GM18907 (cell line): ENCODE results near the gene DECR2.
A peak's percentile ranks its signal among the peaks of the same experiment; 100 is the strongest.
"Not testable (repeated sequence)": the region's sequence is repeated elsewhere in the genome, so short reads cannot be mapped to it uniquely, and the experiment has no call there.

ENCODE experiments used
- ATAC-seq: cut with Tn5 transposase; IDR thresholded peaks from one replicate; pipeline ENCODE4 v1.9.1; 2021; ENCODE audit warnings: mild to moderate bottlenecking, moderate library complexity; ENCODE audit not compliant: unreplicated experiment

The DECR2 gene

GRCh38 chr16:378113-378820, 23.4 kb upstream of the DECR2 start:
- ATAC-seq = not testable (repeated sequence)

GRCh38 chr16:378821-379182, 22.9 kb upstream of the DECR2 start:
- no peak for ATAC-seq

DNA sequence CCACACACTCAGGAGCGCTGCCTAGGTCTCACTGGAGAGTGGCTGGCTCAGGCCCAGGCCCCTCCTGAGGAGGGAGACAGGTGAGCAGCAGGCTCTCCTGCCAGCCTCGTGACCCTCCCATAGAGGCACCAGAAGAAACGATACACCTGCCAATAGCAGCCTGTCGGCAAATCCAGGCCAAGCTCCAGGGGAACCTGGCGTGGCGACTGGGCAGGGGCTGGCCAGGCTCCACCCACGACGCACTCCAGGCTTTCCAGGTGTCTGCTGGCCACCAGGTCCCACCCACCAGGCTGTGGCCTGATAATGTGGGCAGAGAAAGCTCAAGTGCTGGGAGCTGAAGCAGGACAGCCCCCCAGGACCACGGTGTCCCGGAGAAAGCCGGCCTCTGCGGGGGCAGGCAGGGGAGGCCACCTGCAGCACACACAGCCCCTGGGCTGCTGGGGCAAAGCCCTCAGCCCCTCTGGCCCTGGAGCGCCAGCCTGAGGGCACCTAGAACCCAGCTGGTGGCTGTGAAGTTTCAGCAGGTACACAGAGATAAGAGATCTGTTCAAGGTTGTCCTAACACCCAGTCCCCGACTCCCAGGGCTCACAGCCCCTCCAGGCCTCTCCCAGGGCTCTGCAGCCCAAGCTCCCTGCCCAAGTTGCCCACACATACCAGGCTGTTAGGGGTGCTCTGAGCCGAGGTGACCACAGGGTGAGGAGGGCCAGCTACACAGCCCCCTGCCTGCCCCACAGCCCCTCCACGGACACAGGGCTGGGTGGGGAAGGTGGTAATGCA, 22.3 kb upstream of the DECR2 start:
- ATAC-seq = no peak

DNA sequence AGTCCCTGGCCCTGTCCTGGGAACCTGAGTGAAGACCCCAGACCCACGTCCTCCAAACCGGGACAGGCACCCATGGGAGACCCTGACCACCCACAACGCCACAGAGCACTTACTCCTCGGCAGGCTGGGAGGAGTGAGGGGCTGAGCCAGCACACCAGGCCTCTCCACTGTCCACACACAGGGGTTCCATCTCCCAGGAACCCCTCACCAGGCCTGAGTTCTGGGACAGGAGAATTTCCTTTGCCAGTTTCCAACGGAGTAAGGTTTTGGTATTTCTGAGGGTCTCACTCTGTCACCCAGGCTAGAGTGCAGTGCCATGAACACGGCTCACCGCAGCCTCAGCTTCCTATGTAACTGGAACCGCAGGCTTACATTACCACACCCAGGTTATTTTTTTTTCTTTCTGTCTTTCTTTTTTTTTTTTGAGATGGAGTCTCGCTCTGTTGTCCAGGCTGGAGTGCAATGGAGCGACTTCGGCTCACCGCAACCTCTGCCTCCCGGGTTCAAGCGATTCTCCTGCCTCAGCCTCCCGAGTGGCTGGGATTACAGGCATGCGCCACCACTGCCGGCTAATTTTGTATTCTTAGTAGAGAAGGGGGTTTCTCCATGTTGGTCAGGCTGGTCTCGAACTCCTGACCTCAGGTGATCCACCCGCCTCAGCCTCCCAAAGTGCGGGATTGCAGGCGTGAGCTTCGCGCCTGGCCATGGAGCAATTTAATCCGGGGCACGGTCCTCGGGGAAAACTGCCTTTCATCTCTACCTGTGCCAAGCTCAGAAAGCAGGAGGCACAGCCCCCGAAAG, 21.5 kb upstream of the DECR2 start:
- ATAC-seq = no peak

DNA sequence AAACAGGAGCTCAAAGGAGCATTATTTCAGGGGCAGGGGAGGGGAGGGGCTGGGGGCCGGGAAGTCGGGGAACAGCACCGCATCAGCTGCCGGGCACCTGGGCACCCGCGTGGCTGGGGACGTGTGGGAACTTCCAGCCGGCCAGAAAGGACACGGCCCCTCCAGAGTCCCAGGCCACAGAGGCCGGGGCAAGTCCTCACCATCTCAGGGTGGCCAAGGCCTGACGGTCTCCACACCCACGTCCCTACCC, 21.0 kb upstream of the DECR2 start:
- no peak for ATAC-seq

DNA sequence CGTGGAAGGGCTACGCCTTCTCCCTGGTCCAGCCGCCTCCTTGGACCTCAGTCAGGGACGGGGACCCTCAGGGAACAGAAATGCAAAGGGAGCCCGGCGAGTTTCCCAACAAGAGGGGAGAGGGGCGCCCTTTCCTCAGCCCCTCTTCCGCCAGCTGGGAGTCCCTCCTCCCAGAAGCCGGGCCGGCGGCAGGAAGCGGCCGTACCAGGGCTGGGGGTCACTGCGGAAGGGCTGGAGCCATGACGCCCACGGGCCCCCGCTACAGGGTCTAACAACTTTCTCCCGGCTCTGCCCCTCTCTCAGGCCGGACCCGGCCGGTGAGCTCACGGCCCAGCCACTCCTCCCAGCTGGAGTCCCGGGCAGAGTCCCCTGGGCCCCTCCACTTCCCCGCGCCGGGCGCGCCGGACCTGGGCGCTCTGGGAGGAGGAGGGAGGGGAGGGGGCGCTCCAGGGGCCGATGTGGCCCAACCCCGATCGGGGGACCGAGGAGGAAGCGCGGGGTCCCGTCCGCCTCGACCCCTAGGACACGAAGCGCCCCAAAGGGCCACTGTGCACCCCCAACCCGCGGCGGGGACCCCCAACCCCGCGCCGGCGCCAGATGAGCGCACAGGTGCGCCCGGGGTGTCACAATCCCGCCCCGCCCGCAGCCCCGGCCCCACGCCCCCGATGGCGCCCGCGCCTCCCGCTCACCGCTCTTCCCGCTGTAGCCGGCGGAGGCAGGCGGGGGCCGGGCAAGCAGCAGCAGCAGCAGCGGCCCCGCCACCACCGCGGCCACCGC, 20.5 kb upstream of the DECR2 start:
- ATAC-seq = peak; percentile 15

- ATAC-seq = peak; percentile 47
These were observed 19.6 kb upstream of the DECR2 start, which contains the start of gene PGAP6 for GRCh38 chr16:381789-382717. Gene PGAP6 (minus strand): TSS chr16:381978. CDS start chr16:381821, 157 bp downstream.

DNA sequence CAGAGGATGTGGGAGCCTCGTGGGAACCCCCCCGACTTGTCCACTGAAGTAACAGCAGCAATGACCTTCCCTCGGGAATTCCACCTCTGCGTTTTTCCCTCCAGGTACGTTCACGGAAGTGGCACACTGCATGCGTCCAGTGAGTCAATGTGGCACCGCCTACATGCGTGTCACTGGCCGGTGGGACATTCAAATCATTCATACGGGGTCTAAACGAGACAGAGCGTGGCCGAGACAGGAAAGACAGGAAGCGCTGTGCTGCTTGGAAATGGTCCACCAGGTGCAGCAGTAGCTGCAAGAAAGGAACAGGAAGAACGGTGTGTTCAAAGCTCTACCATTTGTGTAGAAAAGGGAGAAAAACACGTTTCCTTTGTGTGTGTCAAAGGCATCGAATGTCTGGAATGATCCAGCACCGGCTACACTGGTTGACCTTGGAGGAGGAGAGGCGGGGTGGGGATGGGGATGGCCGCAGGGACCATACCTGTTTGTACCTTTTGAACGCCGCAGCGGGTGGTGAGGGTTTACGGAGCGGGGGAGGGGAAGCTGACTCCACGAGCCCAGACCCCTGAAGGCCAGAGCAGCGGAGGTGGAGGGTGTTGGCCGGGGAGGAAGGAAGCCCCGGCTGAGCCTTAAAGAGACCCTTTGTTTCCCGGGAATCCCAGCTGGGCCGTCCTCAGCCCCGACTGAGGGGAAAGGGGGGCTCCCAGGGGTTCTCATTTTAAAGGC, 18.2 kb upstream of the DECR2 start:
- ATAC-seq = peak; percentile 35

DNA sequence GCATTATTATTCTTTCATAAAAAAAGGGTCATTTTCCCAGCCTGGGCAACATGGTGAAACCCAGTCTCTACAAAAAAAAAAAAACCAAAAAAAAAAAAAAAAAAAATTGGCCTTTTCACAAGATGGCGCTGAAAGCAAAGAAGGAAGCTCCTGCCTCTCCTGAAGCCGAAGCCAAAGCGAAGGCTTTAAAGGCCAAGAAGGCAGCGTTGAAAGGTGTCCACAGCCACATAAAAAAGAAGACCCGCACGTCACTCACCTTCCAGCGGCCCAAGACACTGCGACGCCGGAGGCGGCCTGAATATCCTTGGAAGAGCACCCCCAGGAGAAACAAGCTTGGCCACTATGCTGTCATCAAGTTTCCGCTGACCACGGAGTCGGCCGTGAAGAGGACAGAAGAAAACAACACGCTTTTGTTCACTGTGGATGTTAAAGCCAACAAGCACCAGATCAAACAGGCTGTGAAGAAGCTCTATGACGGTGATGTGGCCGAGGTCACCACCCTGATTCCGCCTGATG, 15.0 kb upstream of the DECR2 start:
- no peak for ATAC-seq

GRCh38 chr16:387761-388666, 13.7 kb upstream of the DECR2 start:
- ATAC-seq = not testable (repeated sequence)

- ATAC-seq = no peak
These were observed 12.3 kb upstream of the DECR2 start for GRCh38 chr16:389352-389751.

DNA sequence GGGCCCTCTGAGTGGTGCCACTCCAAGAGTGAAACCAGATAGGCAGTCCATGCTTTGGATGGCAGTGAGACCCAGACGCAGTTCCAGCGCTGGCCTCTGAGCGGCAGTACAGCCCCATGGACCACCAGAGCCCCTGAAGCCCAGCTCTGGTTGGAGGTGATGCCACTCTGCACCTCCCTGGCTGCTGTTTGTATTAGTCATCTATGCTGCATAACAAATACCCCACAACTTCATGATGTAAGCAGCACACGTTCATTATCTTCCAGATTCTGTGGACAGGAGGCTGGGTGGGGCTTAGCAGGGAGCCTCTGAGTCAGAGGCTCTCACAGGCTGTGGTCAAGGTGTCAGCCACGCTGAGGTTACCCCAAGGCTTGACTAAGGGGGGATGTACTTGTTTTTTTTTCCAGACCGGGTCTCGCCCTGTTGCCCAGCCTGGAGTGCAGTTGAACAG, 9.8 kb upstream of the DECR2 start:
- peak; percentile 41 for ATAC-seq

GRCh38 chr16:392450-393030, 9.1 kb upstream of the DECR2 start:
- ATAC-seq = no peak

DNA sequence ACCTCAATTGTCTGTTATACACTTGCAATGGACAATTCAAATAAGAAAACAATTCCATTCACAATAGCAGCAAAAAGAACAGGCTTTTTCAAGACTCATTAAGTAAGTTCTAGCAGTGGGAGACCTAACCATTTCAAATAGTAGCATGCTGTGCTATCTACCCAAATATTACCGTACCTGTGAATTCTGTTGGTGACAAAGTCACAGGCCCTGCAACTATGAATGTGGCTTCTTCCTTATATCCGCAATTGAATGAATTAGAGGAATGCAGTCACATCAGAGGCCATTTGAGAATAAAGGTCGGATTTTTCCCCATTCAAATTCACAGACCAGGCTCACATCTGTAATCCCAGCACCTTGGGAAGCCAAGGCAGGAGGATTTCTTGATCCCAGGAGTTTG, 5.5 kb upstream of the DECR2 start:
- no peak for ATAC-seq

DNA sequence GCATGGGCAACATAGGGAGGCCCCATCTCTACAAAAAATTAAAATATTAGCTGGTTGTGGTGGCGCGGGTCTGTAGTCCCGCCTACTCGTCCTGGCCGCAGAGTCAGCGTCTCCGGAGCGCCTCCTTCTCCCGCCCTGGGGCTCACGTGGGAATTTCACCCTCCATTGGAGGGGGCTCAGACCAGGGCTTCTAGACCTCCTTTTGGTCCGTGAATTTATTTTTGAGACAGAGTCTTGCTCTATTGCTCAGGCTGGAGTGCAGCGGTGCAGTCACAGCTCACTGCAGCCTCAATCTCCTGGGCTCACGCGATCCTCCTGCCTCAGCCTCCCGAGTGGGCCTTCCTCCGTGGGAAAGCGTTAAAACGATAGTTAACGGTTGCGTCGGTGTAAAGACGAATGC, 5.1 kb upstream of the DECR2 start:
- ATAC-seq = no peak

DNA sequence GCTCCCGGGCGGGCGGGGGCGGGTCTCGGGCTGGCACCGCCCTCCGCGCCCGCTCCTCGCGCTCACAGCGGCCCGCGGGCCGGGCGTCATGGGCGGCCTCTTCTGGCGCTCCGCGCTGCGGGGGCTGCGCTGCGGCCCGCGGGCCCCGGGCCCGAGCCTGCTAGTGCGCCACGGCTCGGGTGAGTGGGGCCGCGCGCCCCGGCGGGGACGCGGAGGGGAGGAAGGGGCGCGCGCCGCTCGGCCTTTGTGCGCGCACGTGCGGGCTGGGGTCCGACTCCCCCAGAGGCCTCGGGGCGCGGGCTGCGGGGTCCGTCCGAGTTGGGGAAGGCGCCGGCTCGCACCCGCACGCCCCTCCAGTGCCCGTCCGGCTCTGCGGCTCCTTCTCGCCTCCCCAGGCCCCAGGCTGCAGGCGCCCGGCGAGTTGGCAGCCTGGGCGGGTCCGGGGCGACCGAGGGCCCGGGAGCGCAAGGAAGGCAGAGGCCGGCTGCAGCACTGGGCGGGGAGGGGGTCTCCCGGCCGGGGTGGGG, 4.5 kb upstream of the DECR2 start, which contains the start of gene NME4:
Gene NME4, plus strand, starts transcription at position 65 of the 527 bp plus-strand sequence. Its CDS starts 24 bp downstream, at position 89.
- ATAC-seq = no peak

- no peak for ATAC-seq
These were observed 3.9 kb upstream of the DECR2 start for GRCh38 chr16:397736-398332.
